SU-DHL-6 (cell line): ENCODE data around the gene MEI4.
"Not testable (repeated sequence)": the region's sequence is repeated elsewhere in the genome, so short reads cannot be mapped to it uniquely, and the experiment has no call there.

Experiments used
- H2AFZ ChIP-seq: fragments of 200-600 bp; sonication (generic); 2 replicates; pipeline ENCODE4 v1.6.1; 2014; ENCODE audit warnings: low read depth, mild to moderate bottlenecking, moderate library complexity, mixed read lengths, antibody characterized with exemption, low read length; ENCODE audit not compliant: severe bottlenecking
- H3F3A ChIP-seq: fragments of 200-600 bp; shearing (Covaris generic); 2 replicates; pipeline ENCODE4 v1.6.0; 2016; ENCODE audit warnings: antibody characterized with exemption, mild to moderate bottlenecking; ENCODE audit not compliant: insufficient read depth
- H3K27ac ChIP-seq: fragments of 200-600 bp; sonication (generic); 2 replicates; pipeline ENCODE4 v1.5.1; 2016; ENCODE audit warnings: low read depth, mild to moderate bottlenecking, low read length, moderate library complexity, mixed read lengths
- H3K27me3 ChIP-seq: fragments of 200-600 bp; sonication (generic), shearing (Covaris generic); 2 replicates; pipeline ENCODE4 v1.6.0; 2014; ENCODE audit warnings: mild to moderate bottlenecking, low read length
- H3K36me3 ChIP-seq: fragments of 200-600 bp; sonication (generic); 2 replicates; pipeline ENCODE4 v1.6.1; 2014; ENCODE audit warnings: mild to moderate bottlenecking, low read length, mixed read lengths
- H3K4me2 ChIP-seq: fragments of 300-600, 200-600 bp; shearing (Covaris generic), sonication (generic); 2 replicates; pipeline ENCODE4 v1.6.0; 2014; ENCODE audit warnings: low read length, low read depth, mild to moderate bottlenecking; ENCODE audit not compliant: poor library complexity, severe bottlenecking
- H3K4me3 ChIP-seq: fragments of 200-600 bp; sonication (generic); 2 replicates; pipeline ENCODE4 v1.5.1; 2014; ENCODE audit warnings: antibody characterized with exemption, low read length, mild to moderate bottlenecking, mixed read lengths; ENCODE audit not compliant: insufficient read depth, poor library complexity, severe bottlenecking
- H3K79me2 ChIP-seq: fragments of 200-600 bp; sonication (generic); 2 replicates; pipeline ENCODE4 v1.6.1; 2014; ENCODE audit warnings: mild to moderate bottlenecking, low read length, moderate library complexity; ENCODE audit not compliant: insufficient read depth
- H3K9ac ChIP-seq: fragments of 200-600 bp; sonication (generic); 2 replicates; pipeline ENCODE4 v1.7.0; 2014; ENCODE audit warnings: mild to moderate bottlenecking, low read length
- H3K9me2 ChIP-seq: fragments of 200-600 bp; sonication (generic); replicated peaks from 2 replicates; pipeline ENCODE4 v1.6.1; 2014; ENCODE audit warnings: low read length; ENCODE audit not compliant: insufficient read depth
- H3K9me3 ChIP-seq: fragments of 200-600 bp; sonication (generic); 2 replicates; pipeline ENCODE4 v1.6.1; 2014; ENCODE audit warnings: low read length, mixed read lengths; ENCODE audit not compliant: insufficient read depth
- H4K20me1 ChIP-seq: fragments of 200-600 bp; sonication (generic); 2 replicates; pipeline ENCODE4 v1.6.1; 2014; ENCODE audit warnings: low read depth, mild to moderate bottlenecking, antibody characterized with exemption, low read length, moderate library complexity, mixed read lengths
- EZH2phosphoT487 ChIP-seq: fragments of 200-600 bp; sonication (generic), shearing (Covaris generic); conservative IDR thresholded peaks from 2 replicates; pipeline ENCODE4 v1.6.1; 2018; ENCODE audit warnings: mild to moderate bottlenecking, antibody characterized with exemption, low read length, moderate library complexity, mixed read lengths
- TF ChIP-seq, protein P1 (sequence below): fragments of 200-600 bp; sonication (generic); IDR thresholded peaks from one replicate; pipeline ENCODE4 v1.5.1; 2017; ENCODE audit warnings: antibody characterized with exemption, mild to moderate bottlenecking, low read length, moderate library complexity; ENCODE audit not compliant: insufficient read depth, poor library complexity, severe bottlenecking

MEI4 gene

DNA sequence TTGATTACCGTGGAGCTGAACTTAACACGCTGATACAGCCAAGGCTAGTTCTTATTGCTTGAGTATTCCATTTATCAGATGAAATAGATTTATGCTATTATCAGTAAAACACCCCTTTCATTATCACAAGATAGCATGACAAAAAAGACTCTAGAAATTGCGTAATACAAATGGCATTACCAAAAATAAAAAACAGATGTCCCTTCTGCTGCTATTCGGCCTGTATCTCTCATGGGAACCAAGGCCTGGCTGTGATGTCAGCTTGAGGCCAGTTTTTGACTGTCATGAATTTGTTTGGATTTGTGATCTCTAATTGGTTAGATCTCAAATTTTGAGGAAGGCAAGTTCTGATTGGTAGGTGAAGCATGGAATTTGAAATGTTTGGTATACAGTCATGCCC, 25.2 kb downstream of the MEI4 start:
- H3K27ac ChIP-seq: no peak overlapping the region
- H3K4me3 ChIP-seq: no peak overlapping the region
- H3K9me3 ChIP-seq: no peaks in the 10 kb centered on the region
- H4K20me1 ChIP-seq: no peaks in the 10 kb centered on the region
- TF ChIP-seq EZH2phosphoT487: no peak
- TF ChIP-seq, protein P1, sequence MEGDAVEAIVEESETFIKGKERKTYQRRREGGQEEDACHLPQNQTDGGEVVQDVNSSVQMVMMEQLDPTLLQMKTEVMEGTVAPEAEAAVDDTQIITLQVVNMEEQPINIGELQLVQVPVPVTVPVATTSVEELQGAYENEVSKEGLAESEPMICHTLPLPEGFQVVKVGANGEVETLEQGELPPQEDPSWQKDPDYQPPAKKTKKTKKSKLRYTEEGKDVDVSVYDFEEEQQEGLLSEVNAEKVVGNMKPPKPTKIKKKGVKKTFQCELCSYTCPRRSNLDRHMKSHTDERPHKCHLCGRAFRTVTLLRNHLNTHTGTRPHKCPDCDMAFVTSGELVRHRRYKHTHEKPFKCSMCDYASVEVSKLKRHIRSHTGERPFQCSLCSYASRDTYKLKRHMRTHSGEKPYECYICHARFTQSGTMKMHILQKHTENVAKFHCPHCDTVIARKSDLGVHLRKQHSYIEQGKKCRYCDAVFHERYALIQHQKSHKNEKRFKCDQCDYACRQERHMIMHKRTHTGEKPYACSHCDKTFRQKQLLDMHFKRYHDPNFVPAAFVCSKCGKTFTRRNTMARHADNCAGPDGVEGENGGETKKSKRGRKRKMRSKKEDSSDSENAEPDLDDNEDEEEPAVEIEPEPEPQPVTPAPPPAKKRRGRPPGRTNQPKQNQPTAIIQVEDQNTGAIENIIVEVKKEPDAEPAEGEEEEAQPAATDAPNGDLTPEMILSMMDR: no peak
- no peak overlapping the region for H3K4me2 ChIP-seq
- H3K79me2 ChIP-seq: no peaks in the 10 kb centered on the region
- H3K36me3 ChIP-seq: no peaks in the 10 kb centered on the region
- H3K9ac ChIP-seq: no peak overlapping the region
- H3K9me2 ChIP-seq: no peaks in the 10 kb centered on the region
- H2AFZ ChIP-seq: no peak overlapping the region
- H3F3A ChIP-seq: no peaks in the 10 kb centered on the region
- no peaks in the 10 kb centered on the region for H3K27me3 ChIP-seq

DNA sequence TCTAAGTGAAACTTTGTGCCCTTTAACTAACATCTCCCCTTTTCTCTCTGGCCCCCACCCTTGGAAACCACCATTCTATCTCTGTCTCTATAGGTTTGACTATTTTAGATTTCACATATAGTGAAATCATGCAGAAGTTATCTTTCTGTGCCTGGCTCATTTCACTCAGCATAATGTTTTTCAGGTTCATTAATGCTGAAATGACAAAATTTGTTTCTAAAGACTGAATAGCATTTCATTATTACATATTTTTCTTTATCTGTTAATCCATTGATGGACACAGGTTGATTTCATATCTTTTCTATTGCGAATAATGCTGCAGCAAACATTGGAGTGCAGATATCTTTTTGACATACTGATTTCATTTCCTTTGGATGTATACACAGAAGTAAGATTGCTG, 30.7 kb downstream of the MEI4 start:
- Histone ChIP-seq H3K27ac (no peak overlapping the region), H3K4me3 (no peak overlapping the region), H4K20me1 (no peaks in the 10 kb centered on the region), H3K9me3 (no peaks in the 10 kb centered on the region), H3K9me2 (no peaks in the 10 kb centered on the region; the same call in 1 of the 2 replicates), H3K27me3 (no peaks in the 10 kb centered on the region), H3K36me3 (no peaks in the 10 kb centered on the region), H2AFZ (no peak overlapping the region), H3K4me2 (no peak overlapping the region), H3K9ac (no peak overlapping the region), H3F3A (no peaks in the 10 kb centered on the region), H3K79me2 (no peaks in the 10 kb centered on the region)
- TF ChIP-seq, protein P1: no peak
- no peak for TF ChIP-seq EZH2phosphoT487

DNA sequence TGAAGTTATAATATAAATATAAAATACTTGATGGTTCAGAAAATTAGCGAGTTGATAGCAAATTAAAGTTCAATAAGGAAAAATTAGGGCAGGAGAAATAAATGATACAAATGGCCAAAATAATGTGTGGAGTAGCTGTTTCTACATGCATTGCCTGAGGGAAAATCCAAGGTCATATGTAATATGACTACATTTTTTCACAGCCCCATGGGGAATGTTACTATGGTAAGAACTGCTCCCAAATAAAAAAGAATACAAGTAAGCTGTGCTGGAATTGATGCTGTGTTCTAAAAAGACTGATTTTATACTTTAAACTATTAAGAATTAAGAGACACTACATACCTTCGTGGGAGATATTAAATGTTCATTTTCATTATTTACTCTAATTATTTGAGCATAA, 34.1 kb downstream of the MEI4 start:
- no peaks in the 10 kb centered on the region for H3K9me3 ChIP-seq
- H3K27ac ChIP-seq: no peak overlapping the region
- H3K4me2 ChIP-seq: no peak overlapping the region
- no peaks in the 10 kb centered on the region for H3K27me3 ChIP-seq
- H4K20me1 ChIP-seq: no peaks in the 10 kb centered on the region
- no peak overlapping the region for H2AFZ ChIP-seq
- H3K79me2 ChIP-seq: no peaks in the 10 kb centered on the region
- TF ChIP-seq EZH2phosphoT487: no peak
- TF ChIP-seq, protein P1: no peak
- no peak overlapping the region for H3K4me3 ChIP-seq
- no peaks in the 10 kb centered on the region for H3K36me3 ChIP-seq
- no peak overlapping the region for H3K9ac ChIP-seq
- no peaks in the 10 kb centered on the region; the same call in 1 of the 2 replicates for H3K9me2 ChIP-seq
- H3F3A ChIP-seq: no peaks in the 10 kb centered on the region

DNA sequence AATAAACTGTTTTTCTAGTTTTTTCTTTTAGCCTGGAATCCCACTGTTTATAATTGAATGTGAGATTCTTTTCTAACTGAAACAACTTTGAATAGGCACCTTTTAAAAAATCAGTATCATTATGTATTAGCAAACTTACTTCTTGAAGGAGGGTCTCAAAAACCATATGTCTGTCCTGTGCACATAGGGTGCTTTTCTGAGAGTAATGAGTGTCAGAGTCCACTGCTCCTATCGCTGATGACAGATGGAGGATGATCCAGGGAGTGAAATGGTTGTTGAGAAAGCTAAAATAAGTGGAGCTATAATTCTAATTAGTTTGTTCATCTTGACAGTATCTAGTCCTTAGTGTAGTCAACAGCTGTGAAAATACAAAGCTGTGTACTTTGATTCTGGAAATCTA, 35.8 kb downstream of the MEI4 start:
- no peak for TF ChIP-seq EZH2phosphoT487
- TF ChIP-seq, protein P1: no peak
- no peaks in the 10 kb centered on the region for H3K27me3 ChIP-seq
- H3K27ac ChIP-seq: no peak overlapping the region
- no peak overlapping the region for H3K4me2 ChIP-seq
- H3K9ac ChIP-seq: no peak overlapping the region
- H3K79me2 ChIP-seq: no peaks in the 10 kb centered on the region
- no peaks in the 10 kb centered on the region for H4K20me1 ChIP-seq
- no peak overlapping the region for H2AFZ ChIP-seq
- H3K4me3 ChIP-seq: no peak overlapping the region
- no peaks in the 10 kb centered on the region for H3F3A ChIP-seq
- no peaks in the 10 kb centered on the region for H3K36me3 ChIP-seq
- H3K9me2 ChIP-seq: no peaks in the 10 kb centered on the region; the same call in 1 of the 2 replicates
- no peaks in the 10 kb centered on the region for H3K9me3 ChIP-seq

DNA sequence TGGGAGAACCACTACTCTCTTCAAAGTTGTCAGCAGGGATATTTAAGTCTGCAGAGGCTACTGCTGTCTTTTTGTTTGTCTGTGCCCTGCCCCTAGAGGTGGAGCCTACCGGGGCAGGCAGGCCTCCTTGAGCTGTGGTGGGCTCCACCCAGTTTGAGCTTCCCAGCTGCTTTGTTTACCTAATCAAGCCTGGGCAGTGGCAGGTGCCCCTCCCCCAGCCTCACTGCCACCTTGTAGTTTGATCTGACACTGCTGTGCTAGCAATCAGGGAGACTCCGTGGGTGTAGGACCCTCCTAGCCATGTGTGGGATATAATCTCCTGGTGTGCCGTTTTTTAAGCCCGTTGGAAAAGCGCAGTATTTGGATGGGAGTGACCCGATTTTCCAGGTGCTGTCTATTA, 47.3 kb downstream of the MEI4 start:
- not testable (repeated sequence) for H3F3A ChIP-seq, H3K9ac ChIP-seq, H3K36me3 ChIP-seq, H3K9me2 ChIP-seq, H3K9me3 ChIP-seq, H4K20me1 ChIP-seq, H3K27ac ChIP-seq, H3K4me2 ChIP-seq, H3K4me3 ChIP-seq, H3K27me3 ChIP-seq, H3K79me2 ChIP-seq, H2AFZ ChIP-seq
